ES-I3 (cell line): ENCODE results near the gene HYOU1.
"Not testable (repeated sequence)": the region's sequence is repeated elsewhere in the genome, so short reads cannot be mapped to it uniquely, and the experiment has no call there.

ENCODE experiments used
- H3K36me3 ChIP-seq: 2 replicates; pipeline ENCODE4 v1.6.1; 2013; ENCODE audit warnings: mild to moderate bottlenecking, low read length, control low read depth, moderate library complexity; ENCODE audit not compliant: insufficient read depth
- H3K4me1 ChIP-seq: 2 replicates; pipeline ENCODE4 v1.6.1; 2013; ENCODE audit warnings: mild to moderate bottlenecking, control low read depth, low read length; ENCODE audit not compliant: insufficient read depth
- H3K9ac ChIP-seq: 2 replicates; pipeline ENCODE4 v1.6.1; 2013; ENCODE audit warnings: low read depth, mild to moderate bottlenecking, low read length, moderate library complexity
- H3K9me3 ChIP-seq: 2 replicates; pipeline ENCODE4 v1.6.1; 2013; ENCODE audit warnings: mild to moderate bottlenecking, low read length, moderate library complexity; ENCODE audit not compliant: control insufficient read depth, insufficient read depth

Gene HYOU1

GRCh38 chr11:119067371-119068222 lies 10.6 kb upstream of the HYOU1 start, which contains the start of gene VPS11:
Gene VPS11, plus strand, starts transcription at chr11:119067818. Its CDS starts 6 bp downstream, at chr11:119067824.
- H3K9me3 ChIP-seq, result no peaks in the 10 kb centered on the region
- no peaks in the 10 kb centered on the region for H3K4me1 ChIP-seq
- H3K36me3 ChIP-seq, result no peaks in the 10 kb centered on the region
- peak within 1 kb of the TSS; percentile 82 for H3K9ac ChIP-seq

- no peaks in the 10 kb centered on the region for H3K4me1 ChIP-seq
- no peaks in the 10 kb centered on the region for H3K9me3 ChIP-seq
- no peaks in the 10 kb centered on the region for H3K36me3 ChIP-seq
- H3K9ac ChIP-seq, result no peak overlapping the region
These were observed 8.4 kb upstream of the HYOU1 start for GRCh38 chr11:119065369-119065768.

GRCh38 chr11:119062779-119063178 lies 5.8 kb upstream of the HYOU1 start:
- Histone ChIP-seq H3K36me3 (no peaks in the 10 kb centered on the region), H3K9me3 (no peaks in the 10 kb centered on the region), H3K4me1 (no peaks in the 10 kb centered on the region), H3K9ac (no peak overlapping the region)

GRCh38 chr11:119061256-119061655 lies 4.3 kb upstream of the HYOU1 start:
- Histone ChIP-seq H3K9me3 (no peaks in the 10 kb centered on the region), H3K4me1 (no peaks in the 10 kb centered on the region), H3K9ac (no peak overlapping the region), H3K36me3 (no peaks in the 10 kb centered on the region)

- not testable (repeated sequence) for H3K9me3 ChIP-seq, H3K9ac ChIP-seq, H3K36me3 ChIP-seq, H3K4me1 ChIP-seq
These were observed 2.1 kb upstream of the HYOU1 start for GRCh38 chr11:119059128-119059527.

GRCh38 chr11:119056421-119056999 lies 495 bp downstream of the HYOU1 start:
- Histone ChIP-seq H3K4me1 (peaks cover 4% of the 10 kb centered on the region; the same call in 1 of the 2 replicates), H3K9me3 (no peaks in the 10 kb centered on the region), H3K36me3 (peaks cover 16% of the 10 kb centered on the region), H3K9ac (peak overlapping the region; percentile 96)

- Histone ChIP-seq H3K9me3 (no peaks in the 10 kb centered on the region), H3K4me1 (peaks cover 4% of the 10 kb centered on the region; the same call in 1 of the 2 replicates), H3K9ac (peak overlapping the region; percentile 96; the same call in 1 of the 2 replicates), H3K36me3 (peaks cover 19% of the 10 kb centered on the region)
These were observed 1.1 kb downstream of the HYOU1 start for GRCh38 chr11:119055901-119056300.

- Histone ChIP-seq H3K4me1 (peaks cover 4% of the 10 kb centered on the region; the same call in 1 of the 2 replicates), H3K9me3 (no peaks in the 10 kb centered on the region), H3K36me3 (peaks cover 32% of the 10 kb centered on the region), H3K9ac (no peak overlapping the region)
These were observed 2.6 kb downstream of the HYOU1 start for GRCh38 chr11:119054418-119054817.

- Histone ChIP-seq H3K36me3 (peaks cover 50% of the 10 kb centered on the region), H3K9ac (no peak overlapping the region), H3K4me1 (peaks cover 4% of the 10 kb centered on the region; the same call in 1 of the 2 replicates)
These were observed 4.7 kb downstream of the HYOU1 start for GRCh38 chr11:119052163-119052814.

GRCh38 chr11:119051440-119052162 lies 5.4 kb downstream of the HYOU1 start:
- Histone ChIP-seq H3K36me3 (peaks cover 52% of the 10 kb centered on the region), H3K9me3 (no peaks in the 10 kb centered on the region), H3K4me1 (peaks cover 4% of the 10 kb centered on the region; the same call in 1 of the 2 replicates), H3K9ac (no peak overlapping the region)

More at GRCh38 chr11:119052163-119052814, 4.7 kb downstream of the HYOU1 start:
- no peaks in the 10 kb centered on the region for H3K9me3 ChIP-seq

GRCh38 chr11:119049081-119049480 lies 7.9 kb downstream of the HYOU1 start:
- H3K9me3 ChIP-seq, result no peaks in the 10 kb centered on the region
- H3K36me3 ChIP-seq, result peaks cover 47% of the 10 kb centered on the region
- no peak overlapping the region for H3K9ac ChIP-seq
- no peaks in the 10 kb centered on the region for H3K4me1 ChIP-seq

GRCh38 chr11:119048644-119049043 lies 8.4 kb downstream of the HYOU1 start:
- Histone ChIP-seq H3K9ac (no peak overlapping the region), H3K4me1 (no peaks in the 10 kb centered on the region), H3K36me3 (peaks cover 42% of the 10 kb centered on the region), H3K9me3 (no peaks in the 10 kb centered on the region)

- no peaks in the 10 kb centered on the region for H3K9me3 ChIP-seq
- no peaks in the 10 kb centered on the region for H3K4me1 ChIP-seq
- H3K36me3 ChIP-seq, result peaks cover 40% of the 10 kb centered on the region
- no peak overlapping the region for H3K9ac ChIP-seq
These were observed 9.8 kb downstream of the HYOU1 start for GRCh38 chr11:119047205-119047604.

GRCh38 chr11:119046489-119046888 lies 10.5 kb downstream of the HYOU1 start:
- no peaks in the 10 kb centered on the region; the same call in 1 of the 2 replicates for H3K4me1 ChIP-seq
- no peaks in the 10 kb centered on the region for H3K9me3 ChIP-seq
- no peak overlapping the region for H3K9ac ChIP-seq
- peaks cover 40% of the 10 kb centered on the region for H3K36me3 ChIP-seq
